Myometrial cell (primary cell): Measurements from ENCODE around the gene IL10. TPM values are rescaled to one million over a fixed set of nuclear protein-coding genes. Genes with fewer than 3 reads are reported as not detected.

ENCODE experiments used
- total RNA-seq: library from RNA; depleted of rRNA; stranded (reverse); fragments of >200 nt; gene quantifications from 2 replicates; pipeline ENCODE4 v1.2.3, GENCODE V29; 2015

Gene IL10
- not detected in 2 replicates for total RNA-seq

GRCh38 chr1:206772243-206772937 is at the start of gene IL10:
Gene IL10 (minus strand): TSS chr1:206772494. CDS start chr1:206772435, 59 bp downstream.

DNA sequence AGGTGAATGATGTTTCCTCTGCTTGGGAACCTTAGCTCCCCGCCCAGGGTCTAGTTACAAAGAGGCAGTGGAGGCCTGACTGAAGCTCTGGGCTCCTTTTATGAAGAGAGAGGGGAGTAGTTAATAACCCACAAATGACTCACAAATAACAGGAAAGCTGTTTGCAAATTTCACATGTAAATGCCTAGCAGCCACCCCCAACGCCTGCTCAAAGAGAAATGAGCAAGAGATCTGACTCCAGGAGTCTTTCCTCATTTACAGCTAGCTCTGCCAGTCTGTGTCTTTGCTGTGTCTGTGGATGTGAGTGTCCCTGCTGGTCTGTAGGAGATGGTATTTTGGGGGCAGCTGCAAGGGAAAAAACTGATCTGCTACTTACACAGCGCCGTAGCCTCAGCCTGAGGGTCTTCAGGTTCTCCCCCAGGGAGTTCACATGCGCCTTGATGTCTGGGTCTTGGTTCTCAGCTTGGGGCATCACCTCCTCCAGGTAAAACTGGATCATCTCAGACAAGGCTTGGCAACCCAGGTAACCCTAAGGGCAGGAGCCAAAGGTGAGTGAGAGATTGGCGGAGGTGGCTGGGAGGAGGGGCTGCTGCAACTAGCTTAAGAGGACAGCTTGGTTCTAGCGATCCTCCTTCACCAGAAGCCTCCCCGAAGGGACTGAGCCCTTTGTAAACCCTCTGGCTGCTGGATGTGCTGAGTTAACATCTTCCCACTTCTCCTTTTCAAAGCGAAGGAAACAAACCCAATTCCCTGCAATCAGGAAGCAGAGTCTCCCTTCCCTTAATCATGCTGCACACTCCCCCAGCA is 1.6 kb downstream of the IL10 start, which contains the start of gene IL19:
IL19 (plus strand) TSS at position 243 of the 807 bp plus-strand sequence. CDS start 65,890 bp downstream, outside the sequence.

Other genes with a start within 250 kb of the IL10 start
- 54.4 and 64.0 TPM in 2 replicates for gene EIF2D, start 160.0 kb downstream of the IL10 start, total RNA-seq
- gene DYRK3, start 137.0 kb downstream of the IL10 start, total RNA-seq = 23.1 and 27.3 TPM in 2 replicates
- gene MAPKAPK2, start 87.6 kb downstream of the IL10 start, total RNA-seq = 50.3 and 53.9 TPM in 2 replicates
- gene IL19, start 1.7 kb downstream of the IL10 start, total RNA-seq = not detected in 2 replicates
- not detected in 2 replicates for gene IL20, start 93.1 kb upstream of the IL10 start, total RNA-seq
- 1.6 TPM in 1 of 2 replicates, not detected in the other for gene IL24, start 124.9 kb upstream of the IL10 start, total RNA-seq
- gene FCMR, start 149.4 kb upstream of the IL10 start, total RNA-seq = 1.2 TPM in 1 of 2 replicates, not detected in the other
- under 0.01 TPM in 1 of 2 replicates, not detected in the other for gene PIGR, start 174.0 kb upstream of the IL10 start, total RNA-seq
- gene FCAMR, start 198.0 kb upstream of the IL10 start, total RNA-seq = not detected in 2 replicates